Muscle layer of colon (tissue), 2 donors: ENCODE data around the gene CCAR1.
"Not testable (repeated sequence)": the region's sequence is repeated elsewhere in the genome, so short reads cannot be mapped to it uniquely, and the experiment has no call there.

Experiments used
- H3K27ac ChIP-seq: one replicate; pipeline ENCODE4 v1.7.0; 2013; ENCODE audit warnings: low read depth, mild to moderate bottlenecking, low read length, moderate library complexity
- H3K27me3 ChIP-seq, 2 donors: one replicate each; pipeline ENCODE4 v1.7.0; 2013; ENCODE audit warnings: low read length in 2 of 2, mild to moderate bottlenecking in 2 of 2; ENCODE audit not compliant: insufficient read depth in 2 of 2, control insufficient read depth in 1 of 2
- H3K36me3 ChIP-seq: one replicate; pipeline ENCODE4 v1.7.0; 2013; ENCODE audit warnings: mild to moderate bottlenecking, low read length; ENCODE audit not compliant: insufficient read depth
- H3K4me1 ChIP-seq: one replicate; pipeline ENCODE4 v1.7.0; 2013; ENCODE audit warnings: mild to moderate bottlenecking, low read length; ENCODE audit not compliant: insufficient read depth
- H3K4me3 ChIP-seq, 2 donors: one replicate each; pipeline ENCODE4 v1.7.0; 2013; ENCODE audit warnings: low read length in 2 of 2, low read depth in 1 of 2, mild to moderate bottlenecking in 1 of 2, moderate library complexity in 1 of 2
- H3K9ac ChIP-seq: one replicate; pipeline ENCODE4 v1.7.0; 2013; ENCODE audit warnings: low read length
- H3K9me3 ChIP-seq: one replicate; pipeline ENCODE4 v1.7.0; 2013; ENCODE audit warnings: mild to moderate bottlenecking, low read length
- donor health status: abdominal sarcoma.
- donor health status: Adenocarcinoma of cecum.

CCAR1 gene

DNA sequence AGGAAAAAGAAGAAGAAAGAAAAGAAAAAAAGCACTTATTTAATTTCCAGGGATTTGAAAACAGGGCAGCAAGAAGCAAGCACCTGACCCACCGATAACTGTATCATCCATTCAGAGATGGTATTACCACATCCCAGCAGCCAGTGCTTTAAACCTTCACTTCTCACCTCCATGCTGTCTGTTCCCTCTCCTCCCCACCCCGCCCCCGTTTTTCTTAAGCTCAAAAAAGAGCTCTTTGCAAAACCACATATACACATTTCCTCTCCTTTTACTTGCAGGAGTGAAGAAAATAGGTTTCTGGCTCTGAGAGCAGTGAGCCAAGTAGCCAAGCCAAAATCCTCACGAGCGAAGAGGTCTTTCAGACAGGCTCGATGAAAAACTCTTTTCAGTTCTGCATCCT lies 108.5 kb downstream of the CCAR1 start:
- Histone ChIP-seq H3K4me3 (no peak overlapping the region), H3K36me3 (no peaks in the 10 kb centered on the region)

GRCh38 chr10:68829952-68830351 lies 108.9 kb downstream of the CCAR1 start:
- Histone ChIP-seq H3K9me3 (no peaks in the 10 kb centered on the region), H3K4me3 (no peak overlapping the region), H3K9ac (no peak overlapping the region), H3K27ac (no peak overlapping the region), H3K4me1 (peaks cover 5% of the 10 kb centered on the region), H3K36me3 (no peaks in the 10 kb centered on the region), H3K27me3 (no peaks in the 10 kb centered on the region)

More for the DNA sequence above, 108.5 kb downstream of the CCAR1 start:
- Histone ChIP-seq H3K27me3 (no peaks in the 10 kb centered on the region), H3K4me1 (peaks cover 5% of the 10 kb centered on the region), H3K9ac (no peak overlapping the region), H3K27ac (no peak overlapping the region), H3K9me3 (no peaks in the 10 kb centered on the region)

DNA sequence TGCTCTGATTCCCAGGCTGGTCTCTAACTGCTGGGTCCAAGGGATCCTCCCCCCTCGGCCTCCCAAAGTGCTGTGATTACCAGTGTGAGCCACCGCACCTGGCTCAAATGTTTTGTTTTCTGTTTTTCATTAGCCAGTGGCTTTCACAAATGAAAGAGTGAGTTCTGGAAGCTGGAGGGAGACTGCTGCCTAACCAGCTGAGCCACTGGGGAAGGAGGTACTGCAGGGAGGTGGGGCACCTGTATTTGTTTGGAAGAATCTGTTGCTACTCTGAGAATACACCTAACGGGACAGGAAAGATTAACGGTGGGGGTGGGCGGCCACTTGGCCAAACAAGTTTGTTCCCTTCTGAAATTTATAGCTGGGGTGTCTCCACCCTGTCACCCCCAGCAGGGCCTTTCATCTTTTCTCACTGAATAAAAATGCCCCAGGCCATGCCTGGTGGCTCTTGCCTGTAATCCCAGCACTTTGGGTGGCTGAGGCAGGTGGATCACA lies 111.0 kb downstream of the CCAR1 start:
- Histone ChIP-seq H3K9ac (no peak overlapping the region), H3K9me3 (no peaks in the 10 kb centered on the region), H3K4me1 (no peaks in the 10 kb centered on the region), H3K27ac (no peak overlapping the region), H3K27me3 (no peaks in the 10 kb centered on the region), H3K4me3 (no peak overlapping the region), H3K36me3 (no peaks in the 10 kb centered on the region)

- Histone ChIP-seq H3K4me3 (no peak overlapping the region), H3K27me3 (no peaks in the 10 kb centered on the region), H3K4me1 (no peaks in the 10 kb centered on the region), H3K36me3 (no peaks in the 10 kb centered on the region), H3K9ac (no peak overlapping the region), H3K27ac (no peak overlapping the region), H3K9me3 (no peaks in the 10 kb centered on the region)
Measured at GRCh38 chr10:68832601-68833000, 111.6 kb downstream of the CCAR1 start.

GRCh38 chr10:68837626-68838322 lies 116.7 kb downstream of the CCAR1 start:
- Histone ChIP-seq H3K27me3 (no peaks in the 10 kb centered on the region), H3K9ac (no peak overlapping the region), H3K4me1 (no peaks in the 10 kb centered on the region), H3K9me3 (no peaks in the 10 kb centered on the region), H3K4me3 (no peak overlapping the region), H3K27ac (no peak overlapping the region), H3K36me3 (no peaks in the 10 kb centered on the region)

DNA sequence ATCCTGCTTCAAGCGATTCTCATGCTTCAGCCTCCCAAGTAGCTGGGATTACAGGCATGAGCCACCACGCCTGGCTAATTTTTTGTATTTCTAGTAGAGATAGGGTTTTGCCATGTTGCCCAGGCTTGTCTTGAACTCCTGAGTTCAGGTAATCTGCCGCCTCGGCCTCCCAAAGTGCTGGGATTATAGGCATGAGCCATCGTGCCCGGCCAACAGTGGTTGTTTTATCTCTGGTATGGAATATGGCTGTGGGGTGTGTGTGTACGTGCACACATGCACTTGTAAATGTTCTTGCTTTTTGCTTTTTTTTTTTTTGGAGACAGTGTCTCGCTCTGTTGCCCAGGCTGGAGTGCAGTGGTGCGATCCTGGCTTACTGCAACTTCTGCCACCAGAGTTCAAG lies 119.6 kb downstream of the CCAR1 start:
- not testable (repeated sequence) for H3K4me3 ChIP-seq, H3K4me1 ChIP-seq, H3K9ac ChIP-seq, H3K27ac ChIP-seq, H3K36me3 ChIP-seq, H3K9me3 ChIP-seq, H3K27me3 ChIP-seq
